ENCODE data around the gene ARL15.
A peak's percentile ranks its signal among the peaks of the same experiment; 100 is the strongest.

DNA sequence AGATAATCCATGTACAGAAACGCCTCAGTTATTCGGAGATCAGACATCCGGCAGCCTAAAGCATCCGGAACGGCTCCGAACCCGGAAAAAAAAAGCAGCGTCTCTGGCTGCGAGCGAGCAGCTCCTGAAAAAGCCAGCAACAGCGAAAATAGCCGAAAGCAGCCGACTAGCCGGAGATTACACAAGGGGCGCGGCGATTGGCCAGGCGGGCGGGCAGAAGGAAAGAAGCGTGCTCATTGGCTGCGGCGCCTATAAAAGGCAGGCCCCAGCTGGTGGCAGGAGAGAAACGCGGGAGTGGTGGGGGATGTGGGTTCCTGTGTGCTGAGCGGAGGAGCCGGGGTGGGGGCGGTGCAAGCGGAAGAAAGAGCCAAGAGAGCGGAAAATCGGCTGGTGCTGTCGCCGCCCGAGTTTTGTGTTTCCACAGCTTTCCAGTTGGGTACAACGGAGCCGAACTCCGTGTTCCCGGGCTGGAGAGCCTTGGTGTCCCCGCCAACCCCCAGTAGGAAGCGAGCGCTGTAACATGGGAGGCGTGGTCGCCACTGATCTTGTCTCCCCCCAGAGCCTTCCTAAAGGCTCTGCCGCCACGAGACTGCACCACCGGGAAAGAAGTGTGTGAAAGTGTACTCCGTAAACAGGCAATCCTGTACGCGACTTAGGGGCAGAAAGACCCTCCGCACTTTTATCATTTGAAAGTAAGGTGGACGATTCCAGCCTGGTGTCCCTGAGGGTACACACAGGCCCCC lies at the start of gene ARL15:
- TF ChIP-seq, protein P1, sequence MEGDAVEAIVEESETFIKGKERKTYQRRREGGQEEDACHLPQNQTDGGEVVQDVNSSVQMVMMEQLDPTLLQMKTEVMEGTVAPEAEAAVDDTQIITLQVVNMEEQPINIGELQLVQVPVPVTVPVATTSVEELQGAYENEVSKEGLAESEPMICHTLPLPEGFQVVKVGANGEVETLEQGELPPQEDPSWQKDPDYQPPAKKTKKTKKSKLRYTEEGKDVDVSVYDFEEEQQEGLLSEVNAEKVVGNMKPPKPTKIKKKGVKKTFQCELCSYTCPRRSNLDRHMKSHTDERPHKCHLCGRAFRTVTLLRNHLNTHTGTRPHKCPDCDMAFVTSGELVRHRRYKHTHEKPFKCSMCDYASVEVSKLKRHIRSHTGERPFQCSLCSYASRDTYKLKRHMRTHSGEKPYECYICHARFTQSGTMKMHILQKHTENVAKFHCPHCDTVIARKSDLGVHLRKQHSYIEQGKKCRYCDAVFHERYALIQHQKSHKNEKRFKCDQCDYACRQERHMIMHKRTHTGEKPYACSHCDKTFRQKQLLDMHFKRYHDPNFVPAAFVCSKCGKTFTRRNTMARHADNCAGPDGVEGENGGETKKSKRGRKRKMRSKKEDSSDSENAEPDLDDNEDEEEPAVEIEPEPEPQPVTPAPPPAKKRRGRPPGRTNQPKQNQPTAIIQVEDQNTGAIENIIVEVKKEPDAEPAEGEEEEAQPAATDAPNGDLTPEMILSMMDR (IDR thresholded peaks at IDR 0.05; ENCODE audit: control extremely low read depth in 1 of 3, insufficient read depth in 1 of 3, low read depth in 1 of 3, low read length in 3 of 3) = no peak
- peak; percentile 17; the same call in 1 of the 2 replicates for TF ChIP-seq EGR1 (IDR thresholded peaks at IDR 0.05; ENCODE audit: borderline replicate concordance, low read depth, low read length)
- TF ChIP-seq KDM1A (IDR thresholded peaks at IDR 0.05; ENCODE audit: borderline replicate concordance, low read length) = no peak
- TF ChIP-seq RNF2 (IDR thresholded peaks at IDR 0.05; ENCODE audit: borderline replicate concordance, low read depth, low read length, missing control alignments, poor library complexity, severe bottlenecking) = no peak

Data from H1 (cell line).